Uterus (tissue), 2 donors: ENCODE measurements around the gene ADI1.

Experiments used
- CTCF ChIP-seq, 4 experiments: fragments of 200-600 bp in 2 of 4; fragments of 450-650 bp in 2 of 4; sonication (generic) in 2 of 4; IDR thresholded peaks; one replicate each; pipeline ENCODE4 v1.5.1; 2016 to 2019; ENCODE audit warnings: antibody characterized with exemption in 4 of 4, mild to moderate bottlenecking in 2 of 4, moderate library complexity in 1 of 4
- POLR2A ChIP-seq, 2 donors: fragments of 450-650 bp; IDR thresholded peaks; one replicate each; pipeline ENCODE4 v1.6.1; 2016; ENCODE audit warnings: antibody characterized with exemption in 2 of 2, mild to moderate bottlenecking in 1 of 2, moderate library complexity in 1 of 2

- TF ChIP-seq CTCF (IDR thresholded peaks at IDR 0.05), result no peak
- TF ChIP-seq POLR2A (IDR thresholded peaks at IDR 0.05), result no peak
Observed at GRCh38 chr2:3454802-3455201, 64.5 kb downstream of the ADI1 start.
